Measurements from ENCODE around the gene IFNL2. TPM values are rescaled to one million over a fixed set of nuclear protein-coding genes. Genes with fewer than 3 reads are reported as not detected.

Gene IFNL2
- total RNA-seq, 1 donor from 2014 or later, result not detected

DNA sequence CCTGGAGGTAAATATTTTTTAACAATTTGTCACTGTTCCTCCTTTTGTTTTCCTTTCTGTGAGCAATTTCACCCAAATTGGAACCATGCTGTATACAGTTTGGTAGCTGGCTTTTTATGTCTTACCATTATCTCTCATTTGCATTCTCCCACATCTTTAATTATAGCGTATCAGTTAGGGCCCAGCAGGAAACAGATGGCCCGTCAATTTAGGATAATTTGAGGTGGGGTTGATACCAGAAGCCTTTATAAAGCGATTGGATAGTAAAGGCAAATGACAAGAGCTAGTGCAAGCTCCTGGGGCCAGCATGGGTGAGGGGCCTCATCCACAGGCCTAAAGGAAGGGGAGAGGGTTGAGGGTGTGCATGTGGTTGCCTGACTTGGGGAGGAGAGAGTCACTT lies 15.7 kb upstream of the IFNL2 start:
- Mint-ChIP-seq H3K4me3 (no peak overlapping the region), H3K27me3 (ENCODE audit: low read depth) (peaks cover 77% of the 10 kb centered on the region), H3K4me1 (no peaks in the 10 kb centered on the region), H3K36me3 (ENCODE audit: low read depth) (no peaks in the 10 kb centered on the region), H3K9me3 (peaks cover 2% of the 10 kb centered on the region), H3K27ac (ENCODE audit: unreplicated experiment) (no peak overlapping the region)
- TF ChIP-seq, protein P1, sequence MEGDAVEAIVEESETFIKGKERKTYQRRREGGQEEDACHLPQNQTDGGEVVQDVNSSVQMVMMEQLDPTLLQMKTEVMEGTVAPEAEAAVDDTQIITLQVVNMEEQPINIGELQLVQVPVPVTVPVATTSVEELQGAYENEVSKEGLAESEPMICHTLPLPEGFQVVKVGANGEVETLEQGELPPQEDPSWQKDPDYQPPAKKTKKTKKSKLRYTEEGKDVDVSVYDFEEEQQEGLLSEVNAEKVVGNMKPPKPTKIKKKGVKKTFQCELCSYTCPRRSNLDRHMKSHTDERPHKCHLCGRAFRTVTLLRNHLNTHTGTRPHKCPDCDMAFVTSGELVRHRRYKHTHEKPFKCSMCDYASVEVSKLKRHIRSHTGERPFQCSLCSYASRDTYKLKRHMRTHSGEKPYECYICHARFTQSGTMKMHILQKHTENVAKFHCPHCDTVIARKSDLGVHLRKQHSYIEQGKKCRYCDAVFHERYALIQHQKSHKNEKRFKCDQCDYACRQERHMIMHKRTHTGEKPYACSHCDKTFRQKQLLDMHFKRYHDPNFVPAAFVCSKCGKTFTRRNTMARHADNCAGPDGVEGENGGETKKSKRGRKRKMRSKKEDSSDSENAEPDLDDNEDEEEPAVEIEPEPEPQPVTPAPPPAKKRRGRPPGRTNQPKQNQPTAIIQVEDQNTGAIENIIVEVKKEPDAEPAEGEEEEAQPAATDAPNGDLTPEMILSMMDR (conservative IDR thresholded peaks at IDR 0.05), result no peak
- DNase-seq (ENCODE audit: low read depth, low spot score), result no peak

DNA sequence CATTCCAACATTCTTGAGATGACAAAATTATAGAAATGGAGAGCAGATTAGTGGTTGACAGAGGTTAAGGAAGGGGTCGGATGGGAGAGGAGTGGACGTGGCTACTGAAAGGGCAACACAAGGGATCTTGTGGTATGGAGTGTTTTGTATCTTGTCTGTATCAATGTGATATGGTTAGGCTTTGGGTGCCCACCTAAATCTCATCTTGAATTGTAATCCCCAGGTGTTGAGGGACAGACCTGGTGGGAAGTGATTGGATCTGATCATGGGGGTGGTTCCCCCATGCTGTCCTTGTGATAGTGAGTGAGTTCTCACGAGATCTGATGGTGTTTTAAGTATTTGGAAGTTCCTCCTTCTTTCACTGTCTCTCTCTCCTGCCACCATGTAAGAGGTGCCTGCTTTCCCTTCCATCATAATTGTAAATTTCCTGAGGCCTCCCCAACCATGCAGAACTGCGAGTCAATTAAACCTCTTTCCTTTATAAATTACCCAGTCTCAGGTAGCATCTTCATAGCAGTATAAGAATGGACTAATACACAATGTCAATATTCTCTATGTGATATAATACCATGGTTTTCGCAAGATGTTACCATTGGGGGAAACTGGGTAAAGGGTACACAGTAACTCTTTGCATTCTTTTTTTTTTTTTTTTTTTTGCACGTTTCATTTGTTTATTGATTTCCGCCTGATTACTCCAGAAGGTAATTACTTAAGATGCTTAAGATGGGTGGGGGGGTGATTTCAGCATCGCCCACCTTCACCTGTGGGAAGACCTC lies 14.6 kb upstream of the IFNL2 start:
- Mint-ChIP-seq H3K27ac (ENCODE audit: unreplicated experiment) (no peak overlapping the region), H3K4me3 (no peak overlapping the region), H3K36me3 (ENCODE audit: low read depth) (no peaks in the 10 kb centered on the region), H3K27me3 (ENCODE audit: low read depth) (peaks cover 74% of the 10 kb centered on the region), H3K4me1 (peaks cover 6% of the 10 kb centered on the region), H3K9me3 (peaks cover 2% of the 10 kb centered on the region)
- TF ChIP-seq, protein P1 (conservative IDR thresholded peaks at IDR 0.05), result no peak
- DNase-seq (ENCODE audit: low read depth, low spot score), result no peak

DNA sequence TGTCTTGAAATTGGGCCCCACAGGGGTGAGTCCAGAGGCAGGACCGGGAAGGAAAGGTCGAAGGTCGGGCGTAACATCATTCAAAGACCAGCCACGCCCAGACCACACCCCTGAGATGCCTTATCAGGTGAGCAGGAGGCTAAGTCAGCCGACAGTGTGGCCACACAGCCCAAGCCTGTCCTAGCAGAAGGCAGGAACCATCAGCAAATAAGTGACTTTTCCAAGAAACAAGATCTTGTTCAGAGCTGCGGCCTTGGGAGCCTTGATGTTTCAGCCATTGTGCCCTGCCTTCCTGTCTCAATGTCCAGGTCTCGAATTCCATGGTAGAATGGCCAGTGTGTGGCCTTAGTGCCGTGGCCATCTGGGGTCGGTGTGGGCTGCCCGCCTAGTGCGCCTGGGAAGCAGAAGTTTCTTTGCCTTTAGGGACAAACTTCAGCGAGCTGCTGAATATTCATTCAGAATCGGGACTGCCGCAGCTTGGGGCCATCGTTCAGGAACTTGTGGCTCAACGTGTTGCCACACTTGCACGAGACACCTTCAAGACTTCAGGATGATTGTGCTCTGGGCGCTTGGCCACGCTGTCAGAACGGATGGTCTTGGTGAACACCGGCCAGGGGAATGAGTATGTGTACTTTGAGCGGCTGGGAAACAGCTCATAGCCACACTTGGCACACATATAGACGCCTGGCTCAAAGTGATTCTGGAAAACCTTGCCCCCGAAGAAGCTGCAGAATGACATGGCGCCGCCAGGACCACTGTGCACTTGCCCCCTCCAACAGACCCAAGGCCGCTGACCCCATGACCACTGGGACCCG lies 13.5 kb upstream of the IFNL2 start:
- Mint-ChIP-seq H3K27ac (ENCODE audit: unreplicated experiment) (no peak overlapping the region), H3K36me3 (ENCODE audit: low read depth) (no peaks in the 10 kb centered on the region), H3K27me3 (ENCODE audit: low read depth) (peaks cover 66% of the 10 kb centered on the region), H3K4me3 (no peak overlapping the region), H3K9me3 (peaks cover 2% of the 10 kb centered on the region), H3K4me1 (peaks cover 6% of the 10 kb centered on the region)
- TF ChIP-seq, protein P1 (conservative IDR thresholded peaks at IDR 0.05), result no peak
- DNase-seq (ENCODE audit: low read depth, low spot score), result no peak

DNA sequence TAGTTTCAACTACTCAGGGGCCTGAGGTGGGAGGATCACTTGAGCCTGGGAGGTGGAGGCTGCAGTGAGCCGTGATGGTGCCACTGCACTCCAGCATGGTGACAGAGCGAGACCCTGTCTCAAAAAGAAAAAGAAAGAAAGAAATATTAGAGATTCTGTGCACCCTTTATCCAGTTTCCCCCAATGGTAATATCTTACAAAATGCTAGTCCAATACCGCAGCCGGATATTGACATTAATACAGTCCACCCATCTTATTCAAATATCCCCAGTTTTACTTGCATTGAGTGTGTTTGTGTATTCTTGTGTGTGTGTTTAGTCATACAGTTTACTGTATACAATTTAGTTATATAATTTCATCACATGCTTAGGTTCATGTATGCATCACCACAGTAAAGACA lies 11.0 kb upstream of the IFNL2 start:
- TF ChIP-seq, protein P1 (conservative IDR thresholded peaks at IDR 0.05), result no peak
- H3K27ac Mint-ChIP-seq (ENCODE audit: unreplicated experiment), result no peak overlapping the region

DNA sequence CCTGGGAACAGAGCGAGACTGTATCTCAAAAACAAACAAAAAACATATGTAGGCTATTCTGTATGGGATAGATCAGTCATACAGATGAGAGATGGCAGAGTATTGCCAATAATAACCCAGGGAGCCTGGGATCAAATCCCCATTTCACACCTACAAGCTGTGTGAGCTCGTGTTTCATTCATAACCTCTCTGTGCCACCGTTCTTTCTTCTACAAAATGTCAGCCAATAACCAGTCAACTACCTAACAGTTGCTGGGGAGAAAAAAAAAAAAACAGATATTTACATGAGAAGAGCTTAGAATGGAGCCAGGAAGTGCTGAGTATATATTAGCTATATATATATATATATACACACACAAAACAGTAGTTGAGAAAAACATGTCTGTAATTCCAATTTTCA lies 6.5 kb upstream of the IFNL2 start:
- peaks cover 2% of the 10 kb centered on the region for H3K9me3 Mint-ChIP-seq
- no peak overlapping the region for H3K27ac Mint-ChIP-seq (ENCODE audit: unreplicated experiment)
- no peak overlapping the region for H3K4me3 Mint-ChIP-seq
- H3K4me1 Mint-ChIP-seq, result peaks cover 9% of the 10 kb centered on the region
- no peaks in the 10 kb centered on the region for H3K36me3 Mint-ChIP-seq (ENCODE audit: low read depth)
- TF ChIP-seq, protein P1 (conservative IDR thresholded peaks at IDR 0.05), result no peak
- DNase-seq (ENCODE audit: low read depth, low spot score), result no peak
- peaks cover 66% of the 10 kb centered on the region for H3K27me3 Mint-ChIP-seq (ENCODE audit: low read depth)

More for the DNA sequence above, 11.0 kb upstream of the IFNL2 start:
- Mint-ChIP-seq H3K4me1 (peaks cover 6% of the 10 kb centered on the region), H3K36me3 (ENCODE audit: low read depth) (no peaks in the 10 kb centered on the region), H3K9me3 (peaks cover 2% of the 10 kb centered on the region), H3K27me3 (ENCODE audit: low read depth) (peaks cover 63% of the 10 kb centered on the region), H3K4me3 (no peak overlapping the region)
- no peak for DNase-seq (ENCODE audit: low read depth, low spot score)
